Neural cell (in vitro differentiated cells): ENCODE measurements around the gene CAMK2N2. TPM values are rescaled to one million over a fixed set of nuclear protein-coding genes. Genes with fewer than 3 reads are reported as not detected.

Source experiments
- H2AFZ ChIP-seq: fragments of 200-600, 300-800 bp; sonication (generic), shearing (Covaris generic); 2 replicates; pipeline ENCODE4 v1.6.0; 2014; ENCODE audit warnings: low read depth, mild to moderate bottlenecking, antibody characterized with exemption, low read length, moderate library complexity
- H3F3A ChIP-seq: fragments of 200-600 bp; shearing (Covaris generic); 2 replicates; pipeline ENCODE4 v1.6.1; 2016; ENCODE audit warnings: mild to moderate bottlenecking, moderate library complexity, mixed read lengths, antibody characterized with exemption, low read length; ENCODE audit not compliant: insufficient read depth, poor library complexity, severe bottlenecking
- H3K27ac ChIP-seq: fragments of 200-600, 300-800 bp; sonication (generic), shearing (Covaris generic); 2 replicates; pipeline ENCODE4 v1.5.1; 2014; ENCODE audit warnings: mild to moderate bottlenecking, low read length, moderate library complexity
- H3K27me3 ChIP-seq: fragments of 300-800, 200-600 bp; sonication (generic), shearing (Covaris generic); 2 replicates; pipeline ENCODE4 v1.6.0; 2014; ENCODE audit warnings: mild to moderate bottlenecking, low read depth, low read length, moderate library complexity; ENCODE audit not compliant: insufficient read depth
- H3K36me3 ChIP-seq: fragments of 300-800, 200-600 bp; sonication (generic), shearing (Covaris generic); 2 replicates; pipeline ENCODE4 v1.5.1; 2014; ENCODE audit warnings: mild to moderate bottlenecking, antibody characterized with exemption, low read length, moderate library complexity; ENCODE audit not compliant: insufficient read depth
- H3K4me2 ChIP-seq: fragments of 300-800, 200-600 bp; sonication (generic), shearing (Covaris generic); 2 replicates; pipeline ENCODE4 v1.6.0; 2014; ENCODE audit warnings: mild to moderate bottlenecking, low read length
- H3K4me3 ChIP-seq: fragments of 300-800, 200-600 bp; sonication (generic), shearing (Covaris generic); 2 replicates; pipeline ENCODE4 v1.5.1; 2014; ENCODE audit warnings: mild to moderate bottlenecking, low read length, moderate library complexity
- H3K79me2 ChIP-seq: fragments of 200-600 bp; shearing (Covaris generic); replicated peaks from 2 replicates; pipeline ENCODE4 v1.6.0; 2014; ENCODE audit warnings: mild to moderate bottlenecking, low read length, moderate library complexity; ENCODE audit not compliant: insufficient read depth
- H3K9ac ChIP-seq: fragments of 300-800, 200-600 bp; sonication (generic), shearing (Covaris generic); 2 replicates; pipeline ENCODE4 v1.6.1; 2016; ENCODE audit warnings: mild to moderate bottlenecking, low read length, mixed read lengths
- H3K9me2 ChIP-seq: fragments of 200-600 bp; shearing (Covaris generic); 2 replicates; pipeline ENCODE4 v1.6.1; 2016; ENCODE audit warnings: mild to moderate bottlenecking, low read length, mixed read lengths; ENCODE audit not compliant: insufficient read depth
- H3K9me3 ChIP-seq: fragments of 200-600, 300-800 bp; sonication (generic), shearing (Covaris generic); 2 replicates; pipeline ENCODE4 v1.6.1; 2016; ENCODE audit warnings: mild to moderate bottlenecking, mixed run types, low read length, moderate library complexity, mixed read lengths
- H4K20me1 ChIP-seq: fragments of 200-600 bp; shearing (Covaris generic); 2 replicates; pipeline ENCODE4 v1.6.1; 2016; ENCODE audit warnings: mild to moderate bottlenecking, mixed run types; ENCODE audit not compliant: insufficient read depth
- CTCF ChIP-seq: fragments of 450-650 bp; IDR thresholded peaks from 2 replicates; pipeline ENCODE4 v1.5.1; 2014; ENCODE audit warnings: antibody characterized with exemption, mild to moderate bottlenecking, moderate library complexity; ENCODE audit not compliant: poor library complexity, severe bottlenecking
- EP300 ChIP-seq: fragments of 450-650 bp; conservative IDR thresholded peaks from 2 replicates; pipeline ENCODE4 v1.6.1; 2014; ENCODE audit warnings: antibody characterized with exemption, mild to moderate bottlenecking, moderate library complexity; ENCODE audit not compliant: poor library complexity, severe bottlenecking
- EZH2 ChIP-seq: fragments of 200-600, 300-800 bp; shearing (Covaris generic), sonication (generic); IDR thresholded peaks from 2 replicates; pipeline ENCODE4 v1.6.1; 2014; ENCODE audit warnings: antibody characterized with exemption, low read length, borderline replicate concordance, mild to moderate bottlenecking; ENCODE audit not compliant: insufficient read depth, poor library complexity, severe bottlenecking
- MXI1 ChIP-seq: fragments of 450-650 bp; conservative IDR thresholded peaks from 2 replicates; pipeline ENCODE4 v1.6.1; 2014; ENCODE audit warnings: antibody characterized with exemption, mild to moderate bottlenecking; ENCODE audit not compliant: poor library complexity, severe bottlenecking
- POLR2AphosphoS5 ChIP-seq: IDR thresholded peaks from 2 replicates; pipeline ENCODE4 v1.6.1; 2012
- RAD21 ChIP-seq: fragments of 450-650 bp; conservative IDR thresholded peaks from 2 replicates; pipeline ENCODE4 v1.6.1; 2014; ENCODE audit warnings: antibody characterized with exemption, mild to moderate bottlenecking, moderate library complexity
- REST ChIP-seq: IDR thresholded peaks from 2 replicates; pipeline ENCODE4 v1.6.1; 2012; ENCODE audit warnings: borderline replicate concordance
- SMC3 ChIP-seq: fragments of 450-650 bp; conservative IDR thresholded peaks from 2 replicates; pipeline ENCODE4 v1.6.1; 2014; ENCODE audit warnings: antibody characterized with exemption, mild to moderate bottlenecking, moderate library complexity; ENCODE audit not compliant: poor library complexity
- TAF1 ChIP-seq: IDR thresholded peaks from 2 replicates; pipeline ENCODE4 v1.6.1; 2012; ENCODE audit warnings: low read depth
- polyA plus RNA-seq: library from polyadenylated mRNA; depleted of rRNA; stranded (reverse); fragments of >200 nt; gene quantifications from 2 replicates; pipeline ENCODE4 v1.2.3, GENCODE V29; 2014

Gene CAMK2N2
- polyA plus RNA-seq, 1 donor from 2014 or later: 2.8 TPM

GRCh38 chr3:184259396-184259877, 1.9 kb downstream of the CAMK2N2 start:
- H4K20me1 ChIP-seq: no peaks in the 10 kb centered on the region
- no peaks in the 10 kb centered on the region for H3K36me3 ChIP-seq
- peak overlapping the region; percentile 22 for H3K9ac ChIP-seq
- H3K4me2 ChIP-seq: no peak overlapping the region
- H2AFZ ChIP-seq: no peak overlapping the region
- no peaks in the 10 kb centered on the region for H3K79me2 ChIP-seq
- TF ChIP-seq EP300 (no peak), MXI1 (no peak), TAF1 (no peak), SMC3 (no peak), REST (no peak), RAD21 (no peak), POLR2AphosphoS5 (no peak), CTCF (no peak), EZH2 (no peak)
- no peaks in the 10 kb centered on the region for H3F3A ChIP-seq
- peaks cover 47% of the 10 kb centered on the region for H3K27me3 ChIP-seq
- no peaks in the 10 kb centered on the region for H3K9me2 ChIP-seq
- H3K9me3 ChIP-seq: no peaks in the 10 kb centered on the region
- peak overlapping the region; percentile 54 for H3K4me3 ChIP-seq
- H3K27ac ChIP-seq: no peak overlapping the region

GRCh38 chr3:184258926-184259325, 2.4 kb downstream of the CAMK2N2 start:
- H3K4me3 ChIP-seq: peak overlapping the region; percentile 54
- H2AFZ ChIP-seq: no peak overlapping the region

More at GRCh38 chr3:184258926-184259325, 2.4 kb downstream of the CAMK2N2 start:
- Histone ChIP-seq H3K4me2 (no peak overlapping the region), H3K27me3 (peaks cover 47% of the 10 kb centered on the region), H4K20me1 (no peaks in the 10 kb centered on the region), H3K36me3 (no peaks in the 10 kb centered on the region), H3K79me2 (no peaks in the 10 kb centered on the region), H3F3A (no peaks in the 10 kb centered on the region), H3K9me3 (no peaks in the 10 kb centered on the region), H3K9me2 (no peaks in the 10 kb centered on the region), H3K27ac (no peak overlapping the region), H3K9ac (peak overlapping the region; percentile 22)
- TF ChIP-seq RAD21 (no peak), SMC3 (no peak), MXI1 (no peak), EP300 (no peak), EZH2 (no peak)
